AG09319 (cell line): ENCODE results near the gene TMC3.
"Not testable (repeated sequence)": the region's sequence is repeated elsewhere in the genome, so short reads cannot be mapped to it uniquely, and the experiment has no call there.

Experiments
- DNase-seq: peaks from one replicate; pipeline ENCODE4 v3.0.0-alpha.2; 2010; ENCODE audit warnings: low read depth; ENCODE audit errors: extremely low read depth
- TF ChIP-seq, protein P1 (sequence below): IDR thresholded peaks from 2 replicates; pipeline ENCODE4 v1.5.1; 2011; ENCODE audit warnings: low read depth, mild to moderate bottlenecking, inconsistent platforms, low read length, moderate library complexity

Gene TMC3

DNA sequence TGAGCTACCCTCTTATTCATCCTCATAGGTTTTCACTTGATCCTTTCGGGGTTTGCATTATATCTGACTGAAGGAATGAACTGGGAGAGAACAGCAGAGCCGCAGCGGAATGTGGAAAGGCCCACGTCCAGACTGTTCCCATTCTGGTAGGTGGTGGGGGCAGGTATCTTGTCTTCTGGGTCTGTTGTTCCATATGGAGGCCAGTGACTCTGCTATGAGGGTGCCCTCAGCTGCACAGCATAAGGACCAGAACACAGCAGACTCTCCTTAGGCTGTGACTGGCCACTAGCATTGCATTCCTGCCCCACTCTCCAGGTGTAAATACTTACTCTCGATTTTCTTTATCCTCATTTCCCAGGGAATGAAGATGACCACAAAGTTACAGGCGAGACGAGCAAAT is 12.1 kb downstream of the TMC3 start:
- DNase-seq: no peak

DNA sequence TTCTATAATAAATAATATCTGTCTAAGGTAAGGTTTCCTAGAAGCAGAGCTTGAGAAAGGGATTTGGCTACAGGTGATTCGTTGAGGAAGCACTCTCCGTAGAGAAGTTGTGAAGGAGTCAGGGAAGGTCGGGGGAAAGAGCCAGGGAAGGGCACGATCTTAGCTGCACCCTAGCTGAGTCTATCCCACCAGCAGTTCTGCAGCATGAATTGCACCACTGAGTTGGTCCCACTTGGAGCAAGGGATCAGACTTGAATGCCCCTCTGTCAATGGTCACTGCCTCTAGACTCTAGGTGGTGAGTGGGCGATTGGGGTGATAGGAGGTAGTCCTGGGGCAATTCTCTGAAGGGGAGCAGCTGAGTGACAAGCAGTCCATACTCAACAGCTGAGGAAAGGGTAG is 13.5 kb downstream of the TMC3 start:
- no peak for DNase-seq

More for the DNA sequence above, 12.1 kb downstream of the TMC3 start:
- TF ChIP-seq, protein P1, sequence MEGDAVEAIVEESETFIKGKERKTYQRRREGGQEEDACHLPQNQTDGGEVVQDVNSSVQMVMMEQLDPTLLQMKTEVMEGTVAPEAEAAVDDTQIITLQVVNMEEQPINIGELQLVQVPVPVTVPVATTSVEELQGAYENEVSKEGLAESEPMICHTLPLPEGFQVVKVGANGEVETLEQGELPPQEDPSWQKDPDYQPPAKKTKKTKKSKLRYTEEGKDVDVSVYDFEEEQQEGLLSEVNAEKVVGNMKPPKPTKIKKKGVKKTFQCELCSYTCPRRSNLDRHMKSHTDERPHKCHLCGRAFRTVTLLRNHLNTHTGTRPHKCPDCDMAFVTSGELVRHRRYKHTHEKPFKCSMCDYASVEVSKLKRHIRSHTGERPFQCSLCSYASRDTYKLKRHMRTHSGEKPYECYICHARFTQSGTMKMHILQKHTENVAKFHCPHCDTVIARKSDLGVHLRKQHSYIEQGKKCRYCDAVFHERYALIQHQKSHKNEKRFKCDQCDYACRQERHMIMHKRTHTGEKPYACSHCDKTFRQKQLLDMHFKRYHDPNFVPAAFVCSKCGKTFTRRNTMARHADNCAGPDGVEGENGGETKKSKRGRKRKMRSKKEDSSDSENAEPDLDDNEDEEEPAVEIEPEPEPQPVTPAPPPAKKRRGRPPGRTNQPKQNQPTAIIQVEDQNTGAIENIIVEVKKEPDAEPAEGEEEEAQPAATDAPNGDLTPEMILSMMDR: no peak

DNA sequence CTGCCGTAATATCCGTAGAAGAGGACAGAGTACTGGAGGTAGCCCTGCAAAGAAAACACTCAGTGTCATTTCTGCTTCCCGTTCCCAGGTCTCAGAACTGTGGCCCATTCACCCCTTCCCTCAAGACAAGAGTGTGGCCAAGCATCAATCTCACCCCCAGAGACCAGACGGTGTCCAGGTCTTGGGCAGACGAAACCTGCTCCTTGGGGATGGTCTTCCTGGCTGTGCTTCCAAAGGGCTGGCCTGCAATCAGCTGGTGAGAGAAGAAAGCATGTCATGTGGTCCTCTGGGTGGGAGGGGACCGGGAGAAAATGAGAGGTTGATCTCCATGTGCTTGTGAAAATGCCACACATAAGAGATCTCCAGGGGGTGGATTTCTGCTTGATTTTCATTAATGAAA is 15.8 kb downstream of the TMC3 start:
- TF ChIP-seq, protein P1: no peak
- DNase-seq: no peak

More for the DNA sequence above, 13.5 kb downstream of the TMC3 start:
- TF ChIP-seq, protein P1: no peak

DNA sequence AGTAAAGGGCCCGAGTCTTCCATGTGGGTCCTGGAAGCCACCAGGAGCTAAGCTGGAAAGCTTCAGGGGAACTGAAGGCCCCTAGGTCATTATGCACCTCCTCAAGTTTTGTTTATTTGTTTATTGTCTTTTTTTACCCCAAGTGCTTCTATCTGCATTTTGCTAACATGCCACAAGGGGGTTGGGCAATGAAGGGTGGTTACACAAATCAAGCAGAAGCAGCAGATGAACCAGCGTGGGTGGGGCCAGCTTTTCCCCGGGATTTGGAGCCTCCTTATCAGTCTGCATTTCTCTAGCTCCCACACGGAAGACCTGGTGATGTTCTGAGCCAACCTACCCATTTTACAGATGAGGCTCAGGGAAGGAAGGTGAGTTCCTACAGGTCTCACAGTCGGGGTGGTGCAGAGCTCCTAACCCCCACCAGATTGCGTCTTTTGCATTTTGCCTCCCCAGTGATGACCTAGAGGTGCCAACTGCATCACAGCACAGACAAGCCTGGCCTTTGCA is 16.8 kb downstream of the TMC3 start:
- no peak for DNase-seq
- TF ChIP-seq, protein P1: no peak

DNA sequence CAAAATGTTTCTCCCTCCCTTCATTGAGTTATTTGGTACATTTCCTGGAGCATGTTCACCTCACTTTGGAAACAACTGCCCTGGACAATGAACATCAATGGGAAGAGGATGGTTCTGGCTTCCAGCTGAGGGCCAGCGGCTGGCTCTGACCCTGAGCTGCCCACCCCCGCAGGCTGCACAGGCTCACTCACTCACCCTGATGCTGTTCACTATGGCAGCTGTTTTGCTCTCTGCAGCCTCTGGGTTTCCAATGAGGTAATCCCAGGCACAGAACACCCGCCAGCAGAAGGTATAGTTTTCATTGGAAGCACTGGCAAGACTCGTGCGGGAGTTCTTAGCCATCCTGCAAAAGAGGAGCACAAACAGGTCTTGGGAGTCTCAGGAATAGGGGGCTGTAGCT is 17.8 kb downstream of the TMC3 start:
- TF ChIP-seq, protein P1: no peak
- DNase-seq: no peak

DNA sequence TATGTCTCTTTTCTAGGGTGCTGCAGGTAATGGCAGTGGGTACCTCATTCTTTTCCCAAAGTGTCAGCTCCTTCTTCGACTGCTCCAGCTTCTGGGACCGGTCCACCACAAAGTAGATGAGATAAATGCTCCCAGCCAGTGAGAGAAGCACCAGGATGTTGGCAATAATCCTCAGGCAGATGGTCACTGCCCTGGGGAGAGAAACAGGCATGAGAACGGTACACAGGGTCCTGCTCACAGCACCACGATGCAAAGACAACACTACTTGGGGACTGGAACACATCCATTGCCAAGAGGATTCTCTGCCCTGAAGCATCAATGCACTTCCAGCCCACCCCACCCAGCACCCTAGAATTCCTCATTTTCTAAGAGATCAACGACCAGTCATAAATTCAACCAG is 22.4 kb downstream of the TMC3 start:
- TF ChIP-seq, protein P1: no peak
- no peak for DNase-seq

DNA sequence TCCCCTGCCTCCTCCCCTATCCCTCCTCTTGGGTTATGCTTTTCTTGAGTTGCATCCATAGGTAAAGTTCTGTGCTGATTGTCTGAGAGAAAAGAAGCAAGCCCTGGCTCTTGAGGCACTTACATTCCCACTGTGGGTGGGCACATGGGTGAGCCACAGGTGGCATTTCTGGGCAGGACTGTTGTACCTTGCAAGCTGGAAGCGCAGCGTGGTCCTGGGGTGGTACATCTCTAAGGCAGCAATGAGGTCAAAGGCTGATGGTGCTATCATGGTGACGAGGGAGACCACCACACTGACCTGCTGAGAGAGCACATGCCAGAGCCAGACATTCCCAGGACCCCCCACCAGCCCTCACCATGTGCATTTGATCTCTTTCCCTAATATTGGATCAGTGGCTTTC is 24.7 kb downstream of the TMC3 start:
- TF ChIP-seq, protein P1: no peak
- no peak for DNase-seq

DNA sequence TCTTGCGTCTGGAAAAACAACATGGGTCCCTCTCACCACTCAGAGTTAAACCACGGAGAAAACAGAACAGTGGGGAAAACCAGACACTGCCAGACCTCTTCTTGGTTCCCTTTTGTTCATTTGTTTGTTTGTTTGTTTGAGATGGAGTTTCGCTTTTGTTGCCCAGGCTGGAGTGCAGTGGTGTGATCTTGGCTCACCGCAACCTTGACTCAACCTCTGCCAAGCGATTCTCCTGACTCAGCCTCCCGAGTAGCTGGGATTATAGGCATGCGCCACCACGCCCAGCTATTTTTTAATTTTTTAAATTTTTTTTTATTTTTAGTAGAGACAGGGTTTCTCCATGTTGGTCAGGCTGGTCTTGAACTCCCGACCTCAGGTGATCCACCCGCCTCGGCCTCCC is 25.3 kb downstream of the TMC3 start:
- DNase-seq: not testable (repeated sequence)
